A549 (cell line): ENCODE results near the gene TBC1D16. TPM values are rescaled to one million over a fixed set of nuclear protein-coding genes. Genes with fewer than 3 reads are reported as not detected.

Source experiments
- ATAC-seq, 2 experiments: fragments of 200-7000 bp in 1 of 2; fragments of >200 bp in 1 of 2; cut with Nextera tagmentation in 1 of 2; cut with Tn5 transposase in 1 of 2; 3 replicates each; pipeline versions ENCODE4 v1.8.0 to v1.9.1; 2018 to 2020; ENCODE audit warnings: mild to moderate bottlenecking in 1 of 2, moderate library complexity in 1 of 2
- CTCF ChIA-PET: fragments of 300-600 bp; sonication (Branson Sonifier 250); formaldehyde crosslinking; extraction: SDS; loops from one replicate; lab custom pipeline; 2021; ENCODE audit warnings: antibody characterized with exemption, inconsistent platforms; lab: Yijun Ruan, JAX
- POLR2A ChIA-PET: fragments of 350-600 bp; formaldehyde crosslinking; extraction: SDS; loops from one replicate; lab custom pipeline; 2021; ENCODE audit warnings: antibody characterized with exemption, inconsistent platforms; lab: Yijun Ruan, JAX
- DNase-seq, 2 experiments: peaks; one replicate each; pipeline versions ENCODE4 v3.0.0 to v3.0.0-alpha.2; 2011 to 2016; ENCODE audit warnings: low read depth in 1 of 2, low spot score in 1 of 2
- FAIRE-seq: peaks from 2 replicates; lab custom pipeline; 2011; peaks lifted over from hg19 to GRCh38; lab: Jason Lieb, UNC
- H3K27ac ChIP-seq, 2 experiments: fragments of >200 bp; sonication (Bioruptor Twin); formaldehyde crosslinking; 3 replicates each; pipeline ENCODE4 v1.5.1; 2016 to 2017
- H3K4me1 ChIP-seq: fragments of >200 bp; sonication (Bioruptor Twin); formaldehyde crosslinking; 3 replicates; pipeline ENCODE4 v1.6.1; 2016
- H3K4me2 ChIP-seq: fragments of >200 bp; sonication (Bioruptor Twin); formaldehyde crosslinking; 3 replicates; pipeline ENCODE4 v1.6.1; 2016
- H3K4me3 ChIP-seq: fragments of >200 bp; sonication (Bioruptor Twin); formaldehyde crosslinking; 3 replicates; pipeline ENCODE4 v1.5.1; 2016
- H3K9me3 ChIP-seq: fragments of >200 bp; sonication (Bioruptor Twin); formaldehyde crosslinking; 3 replicates; pipeline ENCODE4 v1.6.1; 2016
- ATOH8 ChIP-seq: fragments of 250-450 bp; sonication (Bioruptor Pico); IDR thresholded peaks from 2 replicates; pipeline ENCODE4 v1.5.0; 2020; ENCODE audit warnings: low read depth, mild to moderate bottlenecking, moderate library complexity
- CHD2 ChIP-seq: fragments of 150-350 bp; IDR thresholded peaks from 2 replicates; pipeline ENCODE4 v1.6.1; 2014; ENCODE audit warnings: low read length; ENCODE audit not compliant: partially characterized antibody
- CTCF ChIP-seq: fragments of >200 bp; sonication (Bioruptor Twin); formaldehyde crosslinking; IDR thresholded peaks from 3 replicates; pipeline ENCODE4 v1.5.1; 2016
- E2F6 ChIP-seq: IDR thresholded peaks from 2 replicates; pipeline ENCODE4 v1.6.1; 2012; ENCODE audit warnings: low read depth, borderline replicate concordance
- FOSB ChIP-seq: fragments of 250-450 bp; sonication (Bioruptor Pico); IDR thresholded peaks from 2 replicates; pipeline ENCODE4 v1.5.0; 2020; ENCODE audit warnings: mild to moderate bottlenecking, moderate library complexity
- HEYL ChIP-seq: fragments of 250-450 bp; sonication (Bioruptor Pico); IDR thresholded peaks from 2 replicates; pipeline ENCODE4 v1.8.0; 2021; ENCODE audit warnings: mild to moderate bottlenecking, moderate library complexity
- HOXB13 ChIP-seq: fragments of 250-450 bp; sonication (Bioruptor Pico); IDR thresholded peaks from 2 replicates; pipeline ENCODE4 v1.5.0; 2020; ENCODE audit warnings: low read depth, mild to moderate bottlenecking, moderate library complexity
- HOXB5 ChIP-seq: fragments of 250-450 bp; sonication (Bioruptor Pico); IDR thresholded peaks from 2 replicates; pipeline ENCODE4 v1.5.0; 2020; ENCODE audit warnings: mild to moderate bottlenecking, moderate library complexity
- JUN ChIP-seq, 2 experiments: fragments of >200 bp; sonication (Bioruptor Twin); formaldehyde crosslinking; IDR thresholded peaks; 2 replicates in 1 of 2; 3 replicates in 1 of 2; pipeline ENCODE4 v1.6.1; 2016 to 2017
- KDM5A ChIP-seq: fragments of 200-600 bp; sonication (generic); IDR thresholded peaks from 2 replicates; pipeline ENCODE4 v1.6.1; 2016; ENCODE audit warnings: antibody characterized with exemption, mild to moderate bottlenecking
- NPAS2 ChIP-seq: fragments of 250-450 bp; sonication (Bioruptor Pico); IDR thresholded peaks from 2 replicates; pipeline ENCODE4 v1.8.0; 2022; ENCODE audit warnings: mild to moderate bottlenecking, moderate library complexity, borderline replicate concordance
- NR3C1 ChIP-seq: fragments of >200 bp; sonication (Bioruptor Twin); formaldehyde crosslinking; IDR thresholded peaks from 3 replicates; pipeline ENCODE4 v1.6.1; 2017
- PBX3 ChIP-seq: IDR thresholded peaks from 2 replicates; pipeline ENCODE4 v1.6.1; 2012
- PHF8 ChIP-seq: fragments of 200-600 bp; sonication (generic); IDR thresholded peaks from 2 replicates; pipeline ENCODE4 v1.6.1; 2016; ENCODE audit warnings: low read depth, mild to moderate bottlenecking, antibody characterized with exemption, moderate library complexity, borderline replicate concordance
- POLR2A ChIP-seq: IDR thresholded peaks from 2 replicates; pipeline ENCODE4 v1.6.1; 2012; ENCODE audit warnings: mild to moderate bottlenecking, low read length
- REST ChIP-seq: fragments of 200-600 bp; sonication (generic); IDR thresholded peaks from 2 replicates; pipeline ENCODE4 v1.6.1; 2016; ENCODE audit warnings: antibody characterized with exemption, mild to moderate bottlenecking, moderate library complexity
- RFX5 ChIP-seq: fragments of 450-650 bp; IDR thresholded peaks from 2 replicates; pipeline ENCODE4 v1.7.1; 2014; ENCODE audit warnings: antibody characterized with exemption, mild to moderate bottlenecking, moderate library complexity
- TFCP2L1 ChIP-seq: fragments of 250-450 bp; sonication (Bioruptor Pico); IDR thresholded peaks from 2 replicates; pipeline ENCODE4 v1.5.0; 2021; ENCODE audit warnings: mild to moderate bottlenecking
- USF2 ChIP-seq: fragments of 450-650 bp; IDR thresholded peaks from 2 replicates; pipeline ENCODE4 v1.6.1; 2014; ENCODE audit warnings: antibody characterized with exemption
- ZC3H11A ChIP-seq: fragments of 450-650 bp; IDR thresholded peaks from 2 replicates; pipeline ENCODE4 v1.6.1; 2014; ENCODE audit warnings: antibody characterized with exemption, mild to moderate bottlenecking
- ZNF302 ChIP-seq: fragments of 250-450 bp; sonication (Bioruptor Pico); IDR thresholded peaks from 2 replicates; pipeline ENCODE4 v1.9.0; 2021; ENCODE audit warnings: inconsistent platforms, mild to moderate bottlenecking, moderate library complexity
- WGBS: methylation state at CpG from one replicate; pipeline ENCODE4 v1.1.6; 2017; ENCODE audit errors: missing lambda C conversion rate; 5-methylcytosine and 5-hydroxymethylcytosine counted together
- polyA plus RNA-seq, 4 experiments: library from polyadenylated mRNA; depleted of rRNA in 3 of 4; stranded (reverse); fragments of >200 nt; fragmentation: RNase III in 1 of 4; extraction: RNeasy Plus Mini Kit Qiagen cat#74134 plus additional on column Dnase treatment in 1 of 4; gene quantifications; 2 replicates in 3 of 4; 3 replicates in 1 of 4; pipeline ENCODE4 v1.2.3, GENCODE V29; 2011 to 2017
- TF ChIP-seq, protein P1 (sequence below): fragments of >200 bp; sonication (Bioruptor Twin); formaldehyde crosslinking; IDR thresholded peaks from 3 replicates; pipeline ENCODE4 v1.6.1; 2016
- TF ChIP-seq, protein P2 (sequence below): fragments of >200 bp; sonication (Bioruptor Twin); formaldehyde crosslinking; IDR thresholded peaks from 2 replicates; pipeline ENCODE4 v1.6.1; 2016

TBC1D16 gene
- polyA plus RNA-seq, 2 of the 4 experiments (the other 2 are of a cell fraction) = 8.9 to 12.5 TPM

GRCh38 chr17:79992649-79993389 lies 42.9 kb downstream of the TBC1D16 start:
- DNase-seq (no peak), FAIRE-seq (no peak), ATAC-seq (peak; percentile 32 to 33)
- CTCF ChIA-PET = interaction anchor here (0.6 to 7.5 kb wide), 28 partner anchors 10 to 252 kb away, joined by 3 to 154 read pairs (median 5); partner anchors contain the start of genes CBX4, CBX8 and GAA
- H3K4me1 ChIP-seq = peaks cover 70% of the 10 kb centered on the region
- POLR2A ChIA-PET = interaction anchor here (0.7 to 4.1 kb wide), 8 partner anchors 14 to 198 kb away, joined by 3 to 38 read pairs (median 10); partner anchors contain the start of genes CBX4 and CBX8
- peak overlapping the region; percentile 51 for H3K4me3 ChIP-seq
- H3K27ac ChIP-seq = peak overlapping the region; percentile 89 to 95
- H3K4me2 ChIP-seq = peak overlapping the region; percentile 99
- H3K9me3 ChIP-seq = no peaks in the 10 kb centered on the region
- 60% methylated on average over 10 of the region's 10 CpGs for WGBS
- TF ChIP-seq USF2 (no peak), NPAS2 (CRISPR knock-in tag) (0 out of 2 replicates have a peak, but pooled peaks have one; percentile 23)

GRCh38 chr17:79991924-79992648 lies 43.6 kb downstream of the TBC1D16 start:
- FAIRE-seq = no peak
- TF ChIP-seq KDM5A (no peak), FOSB (no peak), REST (no peak), ZC3H11A (no peak), CTCF (peak; percentile 35; the same call in 2 of the 3 replicates), CHD2 (no peak), PBX3 (no peak), PHF8 (no peak), RFX5 (no peak), JUN (IDR thresholded peaks at IDR 0.05) (peak in 1 of 2 experiments; percentile 71; a peak in 1 of 5 replicates), NR3C1 (no peak), ATOH8 (CRISPR knock-in tag) (no peak), E2F6 (peak; percentile 36; the same call in 1 of the 2 replicates), TFCP2L1 (CRISPR knock-in tag) (no peak), ZNF302 (CRISPR knock-in tag) (no peak), HOXB13 (CRISPR knock-in tag) (no peak), POLR2A (no peak), HEYL (CRISPR knock-in tag) (no peak), HOXB5 (CRISPR knock-in tag) (no peak)
- TF ChIP-seq, protein P1, sequence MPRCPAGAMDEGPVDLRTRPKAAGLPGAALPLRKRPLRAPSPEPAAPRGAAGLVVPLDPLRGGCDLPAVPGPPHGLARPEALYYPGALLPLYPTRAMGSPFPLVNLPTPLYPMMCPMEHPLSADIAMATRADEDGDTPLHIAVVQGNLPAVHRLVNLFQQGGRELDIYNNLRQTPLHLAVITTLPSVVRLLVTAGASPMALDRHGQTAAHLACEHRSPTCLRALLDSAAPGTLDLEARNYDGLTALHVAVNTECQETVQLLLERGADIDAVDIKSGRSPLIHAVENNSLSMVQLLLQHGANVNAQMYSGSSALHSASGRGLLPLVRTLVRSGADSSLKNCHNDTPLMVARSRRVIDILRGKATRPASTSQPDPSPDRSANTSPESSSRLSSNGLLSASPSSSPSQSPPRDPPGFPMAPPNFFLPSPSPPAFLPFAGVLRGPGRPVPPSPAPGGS = no peak
- TF ChIP-seq, protein P2, sequence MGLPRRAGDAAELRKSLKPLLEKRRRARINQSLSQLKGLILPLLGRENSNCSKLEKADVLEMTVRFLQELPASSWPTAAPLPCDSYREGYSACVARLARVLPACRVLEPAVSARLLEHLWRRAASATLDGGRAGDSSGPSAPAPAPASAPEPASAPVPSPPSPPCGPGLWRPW = no peak

More at GRCh38 chr17:79991924-79992648, 43.6 kb downstream of the TBC1D16 start:
- no peaks in the 10 kb centered on the region for H3K9me3 ChIP-seq
- H3K27ac ChIP-seq = peak overlapping the region; percentile 89 to 95
- 5% methylated on average over 36 of the region's 44 CpGs for WGBS
- peak overlapping the region; percentile 51 for H3K4me3 ChIP-seq
- ChIA-PET CTCF (interaction anchor here (0.6 to 7.5 kb wide), 33 partner anchors 9 to 264 kb away, joined by 3 to 154 read pairs (median 5); partner anchors contain the start of genes CBX4 and CBX8), POLR2A (interaction anchor here (0.6 to 4.1 kb wide), 5 partner anchors 12 to 181 kb away, joined by 3 to 38 read pairs (median 13); partner anchors contain the start of gene CBX4)
- H3K4me2 ChIP-seq = peak overlapping the region; percentile 99
- peak; percentile 42 to 62 for DNase-seq
- H3K4me1 ChIP-seq = peaks cover 76% of the 10 kb centered on the region
- peak; percentile 30 to 66 for ATAC-seq
